ENCODE data around the gene ZNF76. TPM values are rescaled to one million over a fixed set of nuclear protein-coding genes. Genes with fewer than 3 reads are reported as not detected.

Gene ZNF76
- total RNA-seq, 2 donors from 2014 or later = 20.3 to 33.8 TPM

DNA sequence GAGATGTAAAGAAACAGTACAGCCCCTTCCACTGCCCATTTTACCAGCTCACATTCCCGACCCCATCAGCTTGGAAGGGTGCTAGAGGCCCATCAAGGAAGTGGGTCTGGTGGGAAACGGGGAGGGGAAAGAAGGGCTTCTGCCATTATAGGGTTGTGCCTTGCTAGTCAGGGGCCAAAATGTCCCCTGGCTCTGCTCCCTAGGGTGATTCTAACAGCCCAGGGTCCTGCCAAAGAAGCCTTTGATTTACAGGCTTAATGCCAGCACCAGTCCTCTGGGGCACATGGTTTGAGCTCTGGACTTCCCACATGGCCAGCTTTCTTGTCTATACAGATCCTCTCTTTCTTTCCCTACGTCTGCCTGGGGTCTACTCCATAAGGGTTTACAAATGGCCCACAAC lies 10.6 kb upstream of the ZNF76 start:
- no peaks in the 10 kb centered on the region for H3K27me3 ChIP-seq
- TF ChIP-seq, protein P1, sequence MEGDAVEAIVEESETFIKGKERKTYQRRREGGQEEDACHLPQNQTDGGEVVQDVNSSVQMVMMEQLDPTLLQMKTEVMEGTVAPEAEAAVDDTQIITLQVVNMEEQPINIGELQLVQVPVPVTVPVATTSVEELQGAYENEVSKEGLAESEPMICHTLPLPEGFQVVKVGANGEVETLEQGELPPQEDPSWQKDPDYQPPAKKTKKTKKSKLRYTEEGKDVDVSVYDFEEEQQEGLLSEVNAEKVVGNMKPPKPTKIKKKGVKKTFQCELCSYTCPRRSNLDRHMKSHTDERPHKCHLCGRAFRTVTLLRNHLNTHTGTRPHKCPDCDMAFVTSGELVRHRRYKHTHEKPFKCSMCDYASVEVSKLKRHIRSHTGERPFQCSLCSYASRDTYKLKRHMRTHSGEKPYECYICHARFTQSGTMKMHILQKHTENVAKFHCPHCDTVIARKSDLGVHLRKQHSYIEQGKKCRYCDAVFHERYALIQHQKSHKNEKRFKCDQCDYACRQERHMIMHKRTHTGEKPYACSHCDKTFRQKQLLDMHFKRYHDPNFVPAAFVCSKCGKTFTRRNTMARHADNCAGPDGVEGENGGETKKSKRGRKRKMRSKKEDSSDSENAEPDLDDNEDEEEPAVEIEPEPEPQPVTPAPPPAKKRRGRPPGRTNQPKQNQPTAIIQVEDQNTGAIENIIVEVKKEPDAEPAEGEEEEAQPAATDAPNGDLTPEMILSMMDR (IDR thresholded peaks at IDR 0.05) = no peak
- no peak for DNase-seq
- no peak overlapping the region for H3K27ac ChIP-seq
- no peaks in the 10 kb centered on the region for H3K9me3 ChIP-seq
- H3K9ac ChIP-seq (ENCODE audit: low read depth in 2 of 2, low read length in 2 of 2) = no peak overlapping the region
- H3K36me3 ChIP-seq = no peaks in the 10 kb centered on the region
- no peaks in the 10 kb centered on the region for H3K4me1 ChIP-seq
- H3K4me3 ChIP-seq = no peak overlapping the region
- intact Hi-C loops (cut with DNase I) = loop anchor here (10.0 kb wide), 1 partner anchor 264 kb away; no protein-coding TSS in a partner anchor

DNA sequence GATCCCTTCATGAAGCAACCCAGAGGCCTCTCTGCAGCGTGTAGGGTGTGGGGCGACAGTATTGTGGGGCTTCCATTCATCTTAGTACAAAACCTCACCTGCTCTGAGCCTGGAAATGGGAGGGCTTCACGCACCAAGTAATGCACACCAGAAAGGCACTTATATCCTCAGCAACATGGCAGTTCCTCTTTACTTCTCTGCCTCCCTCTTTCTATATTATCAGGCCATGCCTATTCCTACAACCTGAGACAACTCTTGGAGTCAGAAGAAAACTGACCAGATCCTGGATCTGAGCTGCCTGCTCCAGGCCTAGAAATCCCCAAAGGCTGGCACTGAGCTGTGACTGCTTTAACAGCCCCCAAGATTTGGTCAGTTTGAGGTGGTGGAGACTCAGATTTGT lies 7.6 kb upstream of the ZNF76 start:
- DNase-seq = no peak
- H3K4me1 ChIP-seq = no peaks in the 10 kb centered on the region
- H3K9ac ChIP-seq (ENCODE audit: low read depth in 2 of 2, low read length in 2 of 2) = no peak overlapping the region
- H3K9me3 ChIP-seq = no peaks in the 10 kb centered on the region
- no peak overlapping the region for H3K4me3 ChIP-seq
- intact Hi-C loops (cut with DNase I) = no loop called here
- H3K27me3 ChIP-seq = no peaks in the 10 kb centered on the region
- H3K36me3 ChIP-seq = no peaks in the 10 kb centered on the region
- no peak overlapping the region for H3K27ac ChIP-seq
- TF ChIP-seq, protein P1 (IDR thresholded peaks at IDR 0.05) = no peak

DNA sequence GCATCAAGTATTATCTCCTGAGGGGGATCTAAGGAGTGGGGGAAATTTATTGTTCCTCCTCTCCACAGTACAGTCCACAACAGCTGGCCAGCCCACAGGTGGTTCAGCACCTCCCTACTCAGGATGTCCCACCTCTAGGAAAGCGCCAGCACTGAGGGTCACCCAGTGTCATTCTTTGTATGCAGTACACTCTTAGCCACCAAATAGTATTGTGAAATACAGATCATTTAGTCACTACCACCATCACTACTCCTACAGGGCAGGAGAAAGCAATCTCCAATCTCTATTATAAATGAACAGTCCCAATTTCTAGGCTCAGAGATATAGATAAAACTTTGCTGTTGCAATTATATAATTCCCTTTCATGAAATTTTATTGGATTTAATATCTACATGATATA lies 6.3 kb upstream of the ZNF76 start:
- TF ChIP-seq, protein P1 (IDR thresholded peaks at IDR 0.05) = no peak
- intact Hi-C loops (cut with DNase I) = no loop called here

DNA sequence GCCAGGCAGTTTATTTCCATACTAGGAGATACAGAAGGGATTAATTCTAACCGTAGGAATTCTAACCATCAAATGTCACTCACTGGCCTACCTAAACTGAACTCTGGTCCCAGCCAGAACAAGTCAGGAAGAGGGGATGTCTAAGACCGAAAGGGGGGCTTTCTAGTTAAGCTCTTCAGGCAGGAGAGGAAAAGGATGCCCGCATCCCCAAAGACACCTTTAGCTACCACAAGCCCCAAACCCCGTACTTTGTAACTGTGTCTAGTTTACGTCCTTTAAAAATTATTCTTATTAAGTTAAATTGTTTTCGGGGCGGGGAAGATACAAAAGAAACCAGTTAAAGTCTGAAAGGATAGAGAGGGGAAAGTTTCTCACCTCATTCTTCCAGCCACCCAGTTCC lies 1.2 kb upstream of the ZNF76 start:
- no peaks in the 10 kb centered on the region for H3K27me3 ChIP-seq
- H3K4me1 ChIP-seq = no peaks in the 10 kb centered on the region
- H3K4me3 ChIP-seq = peak overlapping the region; percentile 87
- no peak overlapping the region for H3K27ac ChIP-seq
- intact Hi-C loops (cut with DNase I) = no loop called here
- no peaks in the 10 kb centered on the region for H3K36me3 ChIP-seq
- TF ChIP-seq, protein P1 (IDR thresholded peaks at IDR 0.05) = no peak
- DNase-seq = no peak
- no peaks in the 10 kb centered on the region for H3K9me3 ChIP-seq
- peak overlapping the region; percentile 58 to 86 for H3K9ac ChIP-seq (ENCODE audit: low read depth in 2 of 2, low read length in 2 of 2)

More for the DNA sequence above, 6.3 kb upstream of the ZNF76 start:
- no peak overlapping the region for H3K4me3 ChIP-seq
- DNase-seq = no peak
- no peaks in the 10 kb centered on the region for H3K9me3 ChIP-seq
- H3K27me3 ChIP-seq = no peaks in the 10 kb centered on the region
- H3K4me1 ChIP-seq = no peaks in the 10 kb centered on the region
- no peaks in the 10 kb centered on the region for H3K36me3 ChIP-seq
- H3K27ac ChIP-seq = no peak overlapping the region
- no peak overlapping the region for H3K9ac ChIP-seq (ENCODE audit: low read depth in 2 of 2, low read length in 2 of 2)

DNA sequence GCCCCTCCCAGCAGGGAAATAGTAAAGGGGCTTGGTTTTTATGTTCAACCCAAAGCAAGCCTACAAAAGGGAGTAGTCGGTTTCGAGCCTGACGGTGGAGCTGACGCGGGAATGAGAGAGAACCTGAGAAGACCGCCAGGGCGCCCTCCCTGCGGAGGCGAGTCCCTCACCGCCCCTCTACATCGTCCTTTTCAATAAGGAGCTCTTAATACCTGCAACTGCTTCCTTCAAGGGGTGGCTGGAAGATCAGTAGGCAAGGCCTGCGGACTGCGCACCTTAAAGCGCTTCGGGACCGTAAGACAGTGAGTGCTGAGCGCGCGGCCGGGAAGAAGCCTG lies 709 bp upstream of the ZNF76 start:
- Histone ChIP-seq H3K27ac (peak overlapping the region; percentile 91), H3K4me1 (no peaks in the 10 kb centered on the region), H3K4me3 (peak overlapping the region; percentile 87), H3K36me3 (no peaks in the 10 kb centered on the region), H3K9ac (ENCODE audit: low read depth in 2 of 2, low read length in 2 of 2) (peak overlapping the region; percentile 58 to 86), H3K27me3 (no peaks in the 10 kb centered on the region), H3K9me3 (no peaks in the 10 kb centered on the region)
- TF ChIP-seq, protein P1 (IDR thresholded peaks at IDR 0.05) = no peak
- no peak for DNase-seq
- intact Hi-C loops (cut with DNase I) = no loop called here
